G401 (cell line): ENCODE results near the gene TP53I13. TPM values are rescaled to one million over a fixed set of nuclear protein-coding genes. Genes with fewer than 3 reads are reported as not detected.

Experiments
- DNase-seq: peaks from one replicate; pipeline ENCODE4 v3.0.0-alpha.2; 2015; ENCODE audit warnings: low spot score
- in situ Hi-C: cut with HindIII; loops from 2 replicates; pipeline ENCODE4 v1.10.0; 2016; ENCODE audit warnings: low sequenced_read_pairs, mixed read lengths
- total RNA-seq: library from RNA; depleted of rRNA; stranded (reverse); fragments of >200 nt; shearing (Covaris generic); gene quantifications from 2 replicates; pipeline ENCODE4 v1.2.3, GENCODE V29; 2014

The TP53I13 gene
- total RNA-seq, 1 experiment from 2014 or later = 72.2 TPM

- peak; percentile 57 for DNase-seq
- in situ Hi-C loops = no loop called here
Measured at GRCh38 chr17:29591146-29591736, 22.7 kb downstream of the TP53I13 start.

- DNase-seq = peak; percentile 80
- in situ Hi-C loops = no loop called here
Measured at GRCh38 chr17:29591737-29592608, 23.5 kb downstream of the TP53I13 start.

GRCh38 chr17:29592850-29593551 lies 24.5 kb downstream of the TP53I13 start, which contains the start of gene ANKRD13B:
Gene ANKRD13B (plus strand): TSS chr17:29593132. CDS start chr17:29593622, 490 bp downstream.
- DNase-seq = peak; percentile 76
- in situ Hi-C loops = no loop called here

GRCh38 chr17:29593591-29594518 lies 25.4 kb downstream of the TP53I13 start:
- in situ Hi-C loops = no loop called here
- no peak for DNase-seq

GRCh38 chr17:29594519-29595090 lies 26.1 kb downstream of the TP53I13 start:
- no peak for DNase-seq
- in situ Hi-C loops = no loop called here

- no peak for DNase-seq
- in situ Hi-C loops = no loop called here
Measured at GRCh38 chr17:29595107-29595942, 26.8 kb downstream of the TP53I13 start.

GRCh38 chr17:29595943-29596774 lies 27.7 kb downstream of the TP53I13 start:
- in situ Hi-C loops = no loop called here
- DNase-seq = no peak

GRCh38 chr17:29596811-29597210 lies 28.3 kb downstream of the TP53I13 start:
- DNase-seq = no peak
- in situ Hi-C loops = no loop called here

GRCh38 chr17:29597361-29598172 lies 29.1 kb downstream of the TP53I13 start:
- no peak for DNase-seq
- in situ Hi-C loops = no loop called here

GRCh38 chr17:29603109-29603674 lies 34.7 kb downstream of the TP53I13 start:
- no peak for DNase-seq
- in situ Hi-C loops = no loop called here

- in situ Hi-C loops = no loop called here
- DNase-seq = no peak
Measured at GRCh38 chr17:29607557-29608195, 39.2 kb downstream of the TP53I13 start.

- in situ Hi-C loops = no loop called here
- no peak for DNase-seq
Measured at GRCh38 chr17:29608986-29609385, 40.5 kb downstream of the TP53I13 start.

- in situ Hi-C loops = no loop called here
- DNase-seq = no peak
Measured at GRCh38 chr17:29610395-29610794, 41.9 kb downstream of the TP53I13 start.

GRCh38 chr17:29611351-29612093 lies 43.0 kb downstream of the TP53I13 start:
- DNase-seq = no peak
- in situ Hi-C loops = no loop called here

GRCh38 chr17:29612094-29612403 lies 43.5 kb downstream of the TP53I13 start:
- in situ Hi-C loops = no loop called here
- DNase-seq = no peak
